K562 (cell line): ENCODE measurements around the gene RRP9. TPM values are rescaled to one million over a fixed set of nuclear protein-coding genes. Genes with fewer than 3 reads are reported as not detected.

Source experiments
- ATAC-seq: fragments of 200-7000 bp; cut with Tn5 transposase; 3 replicates; pipeline ENCODE4 v1.9.1; 2020; ENCODE audit warnings: moderate library complexity
- BruUV-seq: library from RNA; stranded (reverse); fragments of 400-500 nt; replicated peaks from 2 replicates; lab custom pipeline; 2021; lab: Mats Ljungman, UMichigan
- CTCF ChIA-PET: fragments of 300-600 bp; formaldehyde crosslinking; extraction: SDS; loops from one replicate; lab custom pipeline; 2021; ENCODE audit warnings: low intra/inter-chr PET ratio; lab: Yijun Ruan, JAX
- POLR2A ChIA-PET: fragments of 300-600, 350-650 bp; sonication (Branson Sonifier 250); formaldehyde crosslinking; extraction: SDS; loops from one replicate; lab custom pipeline; 2021; ENCODE audit warnings: antibody characterized with exemption, inconsistent platforms; lab: Yijun Ruan, JAX
- DNase-seq, 4 experiments: peaks; one replicate each; pipeline versions ENCODE4 v3.0.0 to v3.0.0-alpha.2; 2011 to 2018; ENCODE audit warnings: low spot score in 3 of 4, mixed read lengths in 3 of 4; ENCODE audit errors: extremely low read depth in 1 of 4
- FAIRE-seq: peaks from 2 replicates; lab custom pipeline; 2011; peaks lifted over from hg19 to GRCh38; lab: Jason Lieb, UNC
- H2AFZ ChIP-seq: 2 replicates; pipeline ENCODE4 v1.6.0; 2011; ENCODE audit warnings: low read depth, low read length, control low read depth, inconsistent platforms
- H3K27ac ChIP-seq: fragments of 200-600 bp; 3 replicates; pipeline ENCODE4 v1.8.0; 2011; ENCODE audit warnings: low read depth, mild to moderate bottlenecking, control low read depth, inconsistent platforms, low read length, moderate library complexity, mixed read lengths; ENCODE audit errors: extremely low read depth
- H3K27me3 ChIP-seq, 2 experiments: fragments of 300-600 bp in 1 of 2; 2 replicates in 1 of 2; 3 replicates in 1 of 2; pipeline versions ENCODE4 v1.6.0 to v1.8.0; 2011; ENCODE audit warnings: inconsistent platforms in 2 of 2, low read length in 2 of 2, mild to moderate bottlenecking in 1 of 2, mixed read lengths in 1 of 2, moderate library complexity in 1 of 2; ENCODE audit not compliant: control insufficient read depth in 2 of 2, insufficient read depth in 2 of 2
- H3K36me3 ChIP-seq: fragments of 300-600 bp; 3 replicates; pipeline ENCODE4 v1.8.0; 2011; ENCODE audit warnings: mild to moderate bottlenecking, low read length, inconsistent platforms; ENCODE audit not compliant: control insufficient read depth, insufficient read depth
- H3K4me1 ChIP-seq, 2 experiments: fragments of 200-600 bp in 1 of 2; replicated peaks in 1 of 2; 2 replicates in 1 of 2; 3 replicates in 1 of 2; pipeline versions ENCODE4 v1.5.1 to v1.8.0; 2011; ENCODE audit warnings: inconsistent platforms in 2 of 2, low read length in 2 of 2, mild to moderate bottlenecking in 1 of 2, mixed read lengths in 1 of 2, moderate library complexity in 1 of 2; ENCODE audit not compliant: control insufficient read depth in 2 of 2, insufficient read depth in 2 of 2
- H3K4me2 ChIP-seq: 2 replicates; pipeline ENCODE4 v1.6.1; 2011; ENCODE audit warnings: low read length, control low read depth, inconsistent platforms, mixed read lengths; ENCODE audit not compliant: insufficient read depth
- H3K4me3 ChIP-seq: fragments of 200-600 bp; sonication (generic), shearing (Covaris generic); 2 replicates; pipeline ENCODE4 v1.5.1; 2016; ENCODE audit warnings: control low read depth, inconsistent platforms
- H3K79me2 ChIP-seq: fragments of 200-600 bp; 3 replicates; pipeline ENCODE4 v1.8.0; 2011; ENCODE audit warnings: low read length, inconsistent platforms; ENCODE audit not compliant: control insufficient read depth, insufficient read depth
- H3K9ac ChIP-seq, 2 experiments: 2 replicates each; pipeline versions ENCODE4 v1.6.0 to v1.6.1; 2011; ENCODE audit warnings: low read depth in 2 of 2, low read length in 2 of 2, control low read depth in 1 of 2, inconsistent platforms in 1 of 2, mild to moderate bottlenecking in 1 of 2, mixed read lengths in 1 of 2; ENCODE audit not compliant: insufficient read depth in 1 of 2
- H3K9me1 ChIP-seq: one replicate; pipeline ENCODE4 v1.6.0; 2011; ENCODE audit warnings: inconsistent platforms, mild to moderate bottlenecking, low read length, moderate library complexity; ENCODE audit not compliant: control insufficient read depth, insufficient read depth
- H3K9me3 ChIP-seq: replicated peaks from 2 replicates; pipeline ENCODE4 v1.5.1; 2011; ENCODE audit warnings: low read depth, low read length, inconsistent platforms; ENCODE audit not compliant: control insufficient read depth, insufficient read depth
- H4K20me1 ChIP-seq: replicated peaks from 2 replicates; pipeline ENCODE4 v1.6.1; 2011; ENCODE audit warnings: low read length, inconsistent platforms, mixed read lengths; ENCODE audit not compliant: control insufficient read depth, insufficient read depth
- NFXL1 ChIP-seq: fragments of 450-650 bp; formaldehyde crosslinking; IDR thresholded peaks from 2 replicates; pipeline ENCODE4 v1.4.0; 2021; ENCODE audit warnings: mild to moderate bottlenecking
- TSC22D4 ChIP-seq: fragments of 450-650 bp; IDR thresholded peaks from 2 replicates; pipeline ENCODE4 v1.6.1; 2016; ENCODE audit warnings: missing genetic modification characterization, missing biosample characterization, control low read depth
- ZNF696 ChIP-seq: fragments of 250-450 bp; sonication (Bioruptor Pico); conservative IDR thresholded peaks from 2 replicates; pipeline ENCODE4 v1.4.0; 2020; ENCODE audit warnings: mild to moderate bottlenecking, moderate library complexity
- WGBS: fragments of 100-300 bp; shearing (Covaris generic); methylation state at CpG from one replicate; pipeline ENCODE4 v1.1.6; 2016; ENCODE audit warnings: low coverage, mixed read lengths; ENCODE audit not compliant: insufficient coverage; ENCODE audit errors: missing lambda C conversion rate; 5-methylcytosine and 5-hydroxymethylcytosine counted together
- in situ Hi-C: fragments of 300-500 bp; cut with MboI; formaldehyde crosslinking; loops from 4 replicates; pipeline ENCODE4 v1.15.0; 2018; ENCODE audit warnings: inconsistent platforms, mixed read lengths
- intact Hi-C: fragments of 100-400 bp; cut with micrococcal nuclease; formaldehyde crosslinking; loops from 2 replicates; pipeline ENCODE4 v1.14.2; 2022
- polyA plus RNA-seq, 8 experiments: library from polyadenylated mRNA; depleted of rRNA in 4 of 8; stranded (reverse) in 5 of 8; unstranded in 3 of 8; fragments of >200 nt; fragmentation: Nextera tagmentation in 2 of 8; fragmentation: Illumina TruSeq in 1 of 8; extraction: Ambion mirVana in 2 of 8; extraction: Trizol in 1 of 8; gene quantifications; 2 replicates each; pipeline versions ENCODE4 v1.2.1 to v1.2.3, GENCODE V29; 2011 to 2014; ENCODE audit warnings: inconsistent platforms in 1 of 8, missing spikeins in 1 of 8
- total RNA-seq, 7 experiments: library from RNA; depleted of rRNA in 6 of 7; stranded (reverse); fragments of >200 nt in 6 of 7; fragmentation: Illumina TruSeq in 2 of 7; extraction: Trizol in 2 of 7; gene quantifications; 2 replicates each; pipeline versions ENCODE4 v1.2.1 to v1.2.3, GENCODE V29; 2011 to 2021; ENCODE audit warnings: low replicate concordance in 1 of 7
- TF ChIP-seq, protein P1 (sequence below): sonication (generic); formaldehyde crosslinking; IDR thresholded peaks from 2 replicates; pipeline ENCODE4 v1.8.0; 2022; ENCODE audit warnings: mild to moderate bottlenecking, missing genetic modification reagents
- TF ChIP-seq, protein P2 (sequence below): conservative IDR thresholded peaks from 2 replicates; pipeline ENCODE4 v1.6.1; 2011; ENCODE audit warnings: low read depth, mild to moderate bottlenecking, low read length; ENCODE audit not compliant: control insufficient read depth
- TF ChIP-seq, protein P3 (sequence below): sonication (generic); formaldehyde crosslinking; IDR thresholded peaks from 2 replicates; pipeline ENCODE4 v1.8.1; 2023; ENCODE audit warnings: mild to moderate bottlenecking, missing genetic modification reagents

The RRP9 gene
- total and polyA plus RNA-seq, 9 of the 15 experiments (the other 6 are each of a cell fraction or from before 2014, with no cell fraction given): 5.2 to 67.0 (median 45.9) TPM

DNA sequence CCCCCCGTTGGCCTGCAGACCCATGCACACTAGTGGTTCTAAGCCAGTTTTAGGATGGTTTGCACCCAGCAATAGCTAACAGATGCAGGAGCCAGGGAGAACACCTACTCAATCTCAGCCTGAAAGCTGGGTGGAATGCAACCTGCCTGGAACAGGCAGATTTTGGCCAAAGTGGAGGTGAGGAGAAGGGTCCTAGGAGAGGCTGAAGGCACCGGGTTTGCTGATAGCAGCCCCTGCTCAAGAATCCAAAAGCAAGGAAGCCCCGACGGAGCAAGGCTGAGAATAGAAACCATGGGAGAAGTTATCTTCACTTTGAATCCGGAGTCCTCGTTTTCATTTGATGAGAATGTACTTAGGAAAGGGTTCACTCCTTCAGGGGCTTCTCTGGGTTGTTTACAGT is 9.9 kb downstream of the RRP9 start:
- no peaks in the 10 kb centered on the region; a peak in 1 of 5 replicates for H3K4me1 ChIP-seq
- no peaks in the 10 kb centered on the region for H3K9me3 ChIP-seq
- FAIRE-seq (no peak), ATAC-seq (no peak), DNase-seq (no peak)
- no peak overlapping the region for H3K4me3 ChIP-seq
- peaks cover 38% of the 10 kb centered on the region; the same call in 2 of the 3 replicates for H3K36me3 ChIP-seq
- no peak overlapping the region for H3K9ac ChIP-seq
- no peak overlapping the region for H3K27ac ChIP-seq
- WGBS: 75% methylated on average over 5 of the region's 6 CpGs
- BruUV-seq: no TSS peak
- in situ Hi-C loops (no loop called here), intact Hi-C loops (no loop called here)
- H3K9me1 ChIP-seq: no peaks in the 10 kb centered on the region
- no peak overlapping the region for H3K4me2 ChIP-seq
- H3K79me2 ChIP-seq: no peaks in the 10 kb centered on the region
- no peaks in the 10 kb centered on the region for H4K20me1 ChIP-seq
- ChIA-PET CTCF (no interaction called here), POLR2A (interaction anchor here (0.9 to 1.4 kb wide), 2 partner anchors 42 to 67 kb away, joined by 3 to 4 read pairs; partner anchors contain the start of gene ABHD14B)
- no peak overlapping the region for H2AFZ ChIP-seq
- TF ChIP-seq NFXL1 (CRISPR knock-in tag): no peak
- no peak for TF ChIP-seq TSC22D4
- no peak for TF ChIP-seq ZNF696 (CRISPR knock-in tag)
- no peaks in the 10 kb centered on the region for H3K27me3 ChIP-seq

DNA sequence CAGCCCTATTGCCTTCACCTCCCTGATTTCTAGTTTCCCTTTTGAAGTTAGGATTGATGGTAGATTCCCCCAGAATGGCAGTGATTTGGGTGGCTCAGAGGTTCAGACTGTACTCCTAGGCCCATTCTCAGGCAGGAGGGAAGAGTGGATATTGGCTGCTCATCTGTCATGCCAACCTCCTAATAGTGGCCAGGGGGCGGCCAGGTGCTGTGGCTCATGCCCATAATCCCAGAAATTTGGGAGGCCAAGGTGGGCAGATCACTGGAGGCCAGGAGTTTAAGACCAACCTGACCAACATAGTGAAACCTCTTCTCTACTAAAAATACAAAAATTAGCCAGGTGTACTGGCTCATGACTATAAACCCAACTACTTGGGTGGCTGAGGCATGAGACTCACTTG is 11.3 kb downstream of the RRP9 start:
- Histone ChIP-seq H3K27me3 (no peaks in the 10 kb centered on the region), H3K9me3 (no peaks in the 10 kb centered on the region), H3K79me2 (no peaks in the 10 kb centered on the region), H3K4me3 (no peak overlapping the region), H3K9ac (no peak overlapping the region), H3K4me2 (no peak overlapping the region), H3K9me1 (no peaks in the 10 kb centered on the region), H2AFZ (no peak overlapping the region), H3K27ac (no peak overlapping the region), H3K4me1 (no peaks in the 10 kb centered on the region; a peak in 1 of 5 replicates), H4K20me1 (no peaks in the 10 kb centered on the region), H3K36me3 (peaks cover 25% of the 10 kb centered on the region; the same call in 2 of the 3 replicates)
- 80% methylated on average over 1 of the region's 1 CpG for WGBS
- intact Hi-C loops (no loop called here), in situ Hi-C loops (no loop called here)
- POLR2A ChIA-PET: no interaction called here
- no peak for DNase-seq
- CTCF ChIA-PET: no interaction called here
- no peak for FAIRE-seq
- no peak for ATAC-seq
- no TSS peak for BruUV-seq
- TF ChIP-seq, protein P1, sequence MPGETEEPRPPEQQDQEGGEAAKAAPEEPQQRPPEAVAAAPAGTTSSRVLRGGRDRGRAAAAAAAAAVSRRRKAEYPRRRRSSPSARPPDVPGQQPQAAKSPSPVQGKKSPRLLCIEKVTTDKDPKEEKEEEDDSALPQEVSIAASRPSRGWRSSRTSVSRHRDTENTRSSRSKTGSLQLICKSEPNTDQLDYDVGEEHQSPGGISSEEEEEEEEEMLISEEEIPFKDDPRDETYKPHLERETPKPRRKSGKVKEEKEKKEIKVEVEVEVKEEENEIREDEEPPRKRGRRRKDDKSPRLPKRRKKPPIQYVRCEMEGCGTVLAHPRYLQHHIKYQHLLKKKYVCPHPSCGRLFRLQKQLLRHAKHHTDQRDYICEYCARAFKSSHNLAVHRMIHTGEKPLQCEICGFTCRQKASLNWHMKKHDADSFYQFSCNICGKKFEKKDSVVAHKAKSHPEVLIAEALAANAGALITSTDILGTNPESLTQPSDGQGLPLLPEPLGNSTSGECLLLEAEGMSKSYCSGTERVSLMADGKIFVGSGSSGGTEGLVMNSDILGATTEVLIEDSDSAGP: no peak
- TF ChIP-seq, protein P2, sequence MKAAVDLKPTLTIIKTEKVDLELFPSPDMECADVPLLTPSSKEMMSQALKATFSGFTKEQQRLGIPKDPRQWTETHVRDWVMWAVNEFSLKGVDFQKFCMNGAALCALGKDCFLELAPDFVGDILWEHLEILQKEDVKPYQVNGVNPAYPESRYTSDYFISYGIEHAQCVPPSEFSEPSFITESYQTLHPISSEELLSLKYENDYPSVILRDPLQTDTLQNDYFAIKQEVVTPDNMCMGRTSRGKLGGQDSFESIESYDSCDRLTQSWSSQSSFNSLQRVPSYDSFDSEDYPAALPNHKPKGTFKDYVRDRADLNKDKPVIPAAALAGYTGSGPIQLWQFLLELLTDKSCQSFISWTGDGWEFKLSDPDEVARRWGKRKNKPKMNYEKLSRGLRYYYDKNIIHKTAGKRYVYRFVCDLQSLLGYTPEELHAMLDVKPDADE: no peak
- TF ChIP-seq, protein P3, sequence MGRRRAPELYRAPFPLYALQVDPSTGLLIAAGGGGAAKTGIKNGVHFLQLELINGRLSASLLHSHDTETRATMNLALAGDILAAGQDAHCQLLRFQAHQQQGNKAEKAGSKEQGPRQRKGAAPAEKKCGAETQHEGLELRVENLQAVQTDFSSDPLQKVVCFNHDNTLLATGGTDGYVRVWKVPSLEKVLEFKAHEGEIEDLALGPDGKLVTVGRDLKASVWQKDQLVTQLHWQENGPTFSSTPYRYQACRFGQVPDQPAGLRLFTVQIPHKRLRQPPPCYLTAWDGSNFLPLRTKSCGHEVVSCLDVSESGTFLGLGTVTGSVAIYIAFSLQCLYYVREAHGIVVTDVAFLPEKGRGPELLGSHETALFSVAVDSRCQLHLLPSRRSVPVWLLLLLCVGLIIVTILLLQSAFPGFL: no peak
